ENCODE data around the gene KDELR3. TPM values are rescaled to one million over a fixed set of nuclear protein-coding genes. Genes with fewer than 3 reads are reported as not detected.

KDELR3 gene
- total and polyA plus RNA-seq, 8 donors = 2.9 to 14.6 (median 5.8) TPM

- no peak for FAIRE-seq
- no peak overlapping the region for H3K27ac ChIP-seq
- no peaks in the 10 kb centered on the region for H3K27me3 ChIP-seq
- DNase-seq = no peak
- peaks cover 0 to 5% (median 0%) of the 10 kb centered on the region in 3 donors for H3K4me1 ChIP-seq
- no peaks in the 10 kb centered on the region for H3K36me3 ChIP-seq
- intact Hi-C loops (cut with DNase I) = no loop called here
- H3K9me3 ChIP-seq = no peaks in the 10 kb centered on the region
- ATAC-seq = peak in 3 of 4 donors; percentile 18 to 27 (median 22)
- no peak for TF ChIP-seq CTCF (IDR thresholded peaks at IDR 0.05)
- 49% methylated on average over 9 of the region's 9 CpGs for WGBS, 2 donors
- peak overlapping the region in 2 of 4 donors; percentile 12 to 23 for H3K4me3 ChIP-seq
These were observed 6.9 kb upstream of the KDELR3 start for GRCh38 chr22:38461057-38461413.

GRCh38 chr22:38461414-38462081 is 6.3 kb upstream of the KDELR3 start:
- ATAC-seq (peak; percentile 85 to 92 (median 91)), DNase-seq (peak; percentile 78 to 90 (median 84)), FAIRE-seq (no peak)
- H3K27me3 ChIP-seq = no peaks in the 10 kb centered on the region
- H3K27ac ChIP-seq = no peak overlapping the region
- 12 to 14% methylated on average over 49 to 51 of the region's 51 CpGs for WGBS, 2 donors
- H3K4me3 ChIP-seq = peak overlapping the region in 2 of 4 donors; percentile 12 to 23
- intact Hi-C loops (cut with DNase I) = no loop called here
- H3K36me3 ChIP-seq = no peaks in the 10 kb centered on the region
- peaks cover 0 to 5% (median 0%) of the 10 kb centered on the region in 3 donors for H3K4me1 ChIP-seq
- no peak for TF ChIP-seq CTCF (IDR thresholded peaks at IDR 0.05)
- no peaks in the 10 kb centered on the region for H3K9me3 ChIP-seq

- WGBS, 2 donors = 45 to 46% methylated on average over 28 of the region's 28 CpGs
- Histone ChIP-seq H3K4me3 (no peak overlapping the region), H3K27me3 (no peaks in the 10 kb centered on the region), H3K9me3 (no peaks in the 10 kb centered on the region), H3K27ac (no peak overlapping the region), H3K4me1 (peaks cover 0 to 5% (median 0%) of the 10 kb centered on the region in 3 donors), H3K36me3 (no peaks in the 10 kb centered on the region)
- DNase-seq (peak in 4 of 6 donors; percentile 28 to 74 (median 54)), ATAC-seq (peak in 3 of 4 donors; percentile 6 to 36 (median 27)), FAIRE-seq (no peak)
- intact Hi-C loops (cut with DNase I) = no loop called here
- TF ChIP-seq CTCF (IDR thresholded peaks at IDR 0.05) = no peak
These were observed 4.7 kb upstream of the KDELR3 start for GRCh38 chr22:38462960-38463784.

- Histone ChIP-seq H3K4me1 (peaks cover 0 to 8% (median 0%) of the 10 kb centered on the region in 3 donors), H3K27ac (no peak overlapping the region), H3K27me3 (no peaks in the 10 kb centered on the region), H3K9me3 (no peaks in the 10 kb centered on the region), H3K4me3 (no peak overlapping the region), H3K36me3 (no peaks in the 10 kb centered on the region)
- intact Hi-C loops (cut with DNase I) = no loop called here
- DNase-seq (peak in 2 of 6 donors; percentile 21 to 27), FAIRE-seq (no peak), ATAC-seq (no peak)
- WGBS, 2 donors = 80 to 82% methylated on average over 10 of the region's 10 CpGs
- no peak for TF ChIP-seq CTCF (IDR thresholded peaks at IDR 0.05)
These were observed 2.8 kb upstream of the KDELR3 start for GRCh38 chr22:38464992-38465672.

All from pancreas (tissue), 10 donors.